ENCODE data around the gene ADAMTS20.

- no peak for TF ChIP-seq CTCF (conservative IDR thresholded peaks at IDR 0.05 in 1 of 2, IDR thresholded peaks at IDR 0.05 in 1 of 2; ENCODE audit: extremely low read depth in 1 of 2, insufficient read depth in 1 of 2, low read depth in 1 of 2, low read length in 2 of 2)
- no peak for TF ChIP-seq EZH2 (IDR thresholded peaks at IDR 0.05; ENCODE audit: borderline replicate concordance, low read length)
These were observed 218.4 kb downstream of the ADAMTS20 start for GRCh38 chr12:43333644-43334043.
